ENCODE results near the gene PTPRCAP.

Gene PTPRCAP

GRCh38 chr11:67455054-67455453 is 17.6 kb upstream of the PTPRCAP start, which contains the start of gene CABP4:
Gene CABP4, plus strand, starts transcription at chr11:67455354. Its CDS starts 70 bp downstream, at chr11:67455424.
- no peak within 1 kb of the TSS for H2BK120ac ChIP-seq (ENCODE audit: low read depth, low read length)
- no CpG with 5 or more reads among the region's 3 CpGs for WGBS (ENCODE audit: extremely low coverage, insufficient coverage, low lambda C conversion rate)
- H3K4me2 ChIP-seq (ENCODE audit: low read length) = no peak within 1 kb of the TSS
- H3K79me1 ChIP-seq (ENCODE audit: low read length) = no peaks in the 10 kb centered on the region
- H3K4me3 ChIP-seq (ENCODE audit: low read length) = no peak within 1 kb of the TSS
- H2BK15ac ChIP-seq (replicated peaks; ENCODE audit: low read depth) = no peak within 1 kb of the TSS
- H3K9ac ChIP-seq (ENCODE audit: low read length) = no peak within 1 kb of the TSS
- H4K8ac ChIP-seq (ENCODE audit: low read depth, low read length) = no peak within 1 kb of the TSS
- H3K4ac ChIP-seq (ENCODE audit: low read depth, low read length) = no peak within 1 kb of the TSS
- no peak within 1 kb of the TSS for H2AK5ac ChIP-seq (ENCODE audit: low read length)
- H3K18ac ChIP-seq (ENCODE audit: low read length) = no peak within 1 kb of the TSS
- no peaks in the 10 kb centered on the region for H3K36me3 ChIP-seq (ENCODE audit: control insufficient read depth, insufficient read depth, low read length)
- H4K5ac ChIP-seq (ENCODE audit: low read length) = no peak within 1 kb of the TSS
- no peaks in the 10 kb centered on the region for H3K79me2 ChIP-seq (ENCODE audit: control insufficient read depth, insufficient read depth, low read length)
- H2BK5ac ChIP-seq (ENCODE audit: low read length) = no peak within 1 kb of the TSS
- no peak within 1 kb of the TSS for H3K56ac ChIP-seq (ENCODE audit: low read length)
- H3K4me1 ChIP-seq (ENCODE audit: control insufficient read depth, low read depth, low read length) = no peaks in the 10 kb centered on the region
- no peak within 1 kb of the TSS for H3K23ac ChIP-seq (ENCODE audit: low read length)
- no peak within 1 kb of the TSS for H3K27ac ChIP-seq (ENCODE audit: low read depth, low read length)
- no peak for DNase-seq
- no peaks in the 10 kb centered on the region for H3K27me3 ChIP-seq (ENCODE audit: insufficient read depth, low read length, poor library complexity)

GRCh38 chr11:67453816-67454732 is 16.6 kb upstream of the PTPRCAP start:
- no peak overlapping the region for H3K23ac ChIP-seq (ENCODE audit: low read length)
- H3K4me3 ChIP-seq (ENCODE audit: low read length) = no peak overlapping the region
- no CpG with 5 or more reads among the region's 21 CpGs for WGBS (ENCODE audit: extremely low coverage, insufficient coverage, low lambda C conversion rate)
- no peak overlapping the region for H3K4ac ChIP-seq (ENCODE audit: low read depth, low read length)
- no peak for DNase-seq
- no peak overlapping the region for H3K18ac ChIP-seq (ENCODE audit: low read length)
- no peak overlapping the region for H3K4me2 ChIP-seq (ENCODE audit: low read length)
- no peak overlapping the region for H3K56ac ChIP-seq (ENCODE audit: low read length)
- no peaks in the 10 kb centered on the region for H3K27me3 ChIP-seq (ENCODE audit: insufficient read depth, low read length, poor library complexity)
- no peaks in the 10 kb centered on the region for H3K36me3 ChIP-seq (ENCODE audit: control insufficient read depth, insufficient read depth, low read length)
- H3K9ac ChIP-seq (ENCODE audit: low read length) = no peak overlapping the region
- no peak overlapping the region for H2BK15ac ChIP-seq (replicated peaks; ENCODE audit: low read depth)
- no peaks in the 10 kb centered on the region for H3K79me2 ChIP-seq (ENCODE audit: control insufficient read depth, insufficient read depth, low read length)
- no peak overlapping the region for H2BK5ac ChIP-seq (ENCODE audit: low read length)
- no peaks in the 10 kb centered on the region for H3K79me1 ChIP-seq (ENCODE audit: low read length)
- H3K27ac ChIP-seq (ENCODE audit: low read depth, low read length) = no peak overlapping the region
- H3K4me1 ChIP-seq (ENCODE audit: control insufficient read depth, low read depth, low read length) = no peaks in the 10 kb centered on the region
- H2AK5ac ChIP-seq (ENCODE audit: low read length) = no peak overlapping the region
- no peak overlapping the region for H4K8ac ChIP-seq (ENCODE audit: low read depth, low read length)
- H2BK120ac ChIP-seq (ENCODE audit: low read depth, low read length) = no peak overlapping the region
- H4K5ac ChIP-seq (ENCODE audit: low read length) = no peak overlapping the region

GRCh38 chr11:67452141-67452952 is 14.9 kb upstream of the PTPRCAP start, which contains the start of gene GPR152:
Gene GPR152, minus strand, starts transcription at chr11:67452729. Its CDS starts 5 bp downstream, at chr11:67452724.
- H3K9ac ChIP-seq (ENCODE audit: low read length) = no peak within 1 kb of the TSS
- no CpG with 5 or more reads among the region's 33 CpGs for WGBS (ENCODE audit: extremely low coverage, insufficient coverage, low lambda C conversion rate)

GRCh38 chr11:67451658-67451976 is 14.1 kb upstream of the PTPRCAP start:
- no peaks in the 10 kb centered on the region for H3K79me1 ChIP-seq (ENCODE audit: low read length)
- no peak overlapping the region for H4K8ac ChIP-seq (ENCODE audit: low read depth, low read length)
- H3K4me2 ChIP-seq (ENCODE audit: low read length) = no peak overlapping the region
- no peak overlapping the region for H3K4ac ChIP-seq (ENCODE audit: low read depth, low read length)
- no peak overlapping the region for H3K18ac ChIP-seq (ENCODE audit: low read length)
- no peak overlapping the region for H2AK5ac ChIP-seq (ENCODE audit: low read length)
- no peaks in the 10 kb centered on the region for H3K27me3 ChIP-seq (ENCODE audit: insufficient read depth, low read length, poor library complexity)
- H3K27ac ChIP-seq (ENCODE audit: low read depth, low read length) = no peak overlapping the region
- H3K4me1 ChIP-seq (ENCODE audit: control insufficient read depth, low read depth, low read length) = no peaks in the 10 kb centered on the region
- no peak overlapping the region for H3K9ac ChIP-seq (ENCODE audit: low read length)
- DNase-seq = no peak
- no peak overlapping the region for H4K5ac ChIP-seq (ENCODE audit: low read length)
- H3K23ac ChIP-seq (ENCODE audit: low read length) = no peak overlapping the region
- no peak overlapping the region for H2BK15ac ChIP-seq (replicated peaks; ENCODE audit: low read depth)
- no peaks in the 10 kb centered on the region for H3K79me2 ChIP-seq (ENCODE audit: control insufficient read depth, insufficient read depth, low read length)
- WGBS (ENCODE audit: extremely low coverage, insufficient coverage, low lambda C conversion rate) = no CpG with 5 or more reads among the region's 14 CpGs
- no peaks in the 10 kb centered on the region for H3K36me3 ChIP-seq (ENCODE audit: control insufficient read depth, insufficient read depth, low read length)
- H3K4me3 ChIP-seq (ENCODE audit: low read length) = no peak overlapping the region
- no peak overlapping the region for H2BK120ac ChIP-seq (ENCODE audit: low read depth, low read length)
- H2BK5ac ChIP-seq (ENCODE audit: low read length) = no peak overlapping the region
- H3K56ac ChIP-seq (ENCODE audit: low read length) = no peak overlapping the region

More at GRCh38 chr11:67452141-67452952, 14.9 kb upstream of the PTPRCAP start, which contains the start of gene GPR152:
- no peaks in the 10 kb centered on the region for H3K27me3 ChIP-seq (ENCODE audit: insufficient read depth, low read length, poor library complexity)
- no peak within 1 kb of the TSS for H3K4me3 ChIP-seq (ENCODE audit: low read length)
- H3K56ac ChIP-seq (ENCODE audit: low read length) = no peak within 1 kb of the TSS
- no peaks in the 10 kb centered on the region for H3K79me2 ChIP-seq (ENCODE audit: control insufficient read depth, insufficient read depth, low read length)
- no peaks in the 10 kb centered on the region for H3K36me3 ChIP-seq (ENCODE audit: control insufficient read depth, insufficient read depth, low read length)
- no peak within 1 kb of the TSS for H3K27ac ChIP-seq (ENCODE audit: low read depth, low read length)
- H3K79me1 ChIP-seq (ENCODE audit: low read length) = no peaks in the 10 kb centered on the region
- DNase-seq = no peak
- H3K4me2 ChIP-seq (ENCODE audit: low read length) = no peak within 1 kb of the TSS
- H4K8ac ChIP-seq (ENCODE audit: low read depth, low read length) = no peak within 1 kb of the TSS
- no peak within 1 kb of the TSS for H2BK15ac ChIP-seq (replicated peaks; ENCODE audit: low read depth)
- no peak within 1 kb of the TSS for H3K23ac ChIP-seq (ENCODE audit: low read length)
- H3K18ac ChIP-seq (ENCODE audit: low read length) = no peak within 1 kb of the TSS
- H4K5ac ChIP-seq (ENCODE audit: low read length) = no peak within 1 kb of the TSS
- no peak within 1 kb of the TSS for H2BK5ac ChIP-seq (ENCODE audit: low read length)
- H3K4ac ChIP-seq (ENCODE audit: low read depth, low read length) = no peak within 1 kb of the TSS
- H3K4me1 ChIP-seq (ENCODE audit: control insufficient read depth, low read depth, low read length) = no peaks in the 10 kb centered on the region
- H2AK5ac ChIP-seq (ENCODE audit: low read length) = no peak within 1 kb of the TSS
- H2BK120ac ChIP-seq (ENCODE audit: low read depth, low read length) = no peak within 1 kb of the TSS

GRCh38 chr11:67450796-67451657 is 13.5 kb upstream of the PTPRCAP start:
- DNase-seq = no peak
- no peak overlapping the region for H2BK120ac ChIP-seq (ENCODE audit: low read depth, low read length)
- no peak overlapping the region for H4K5ac ChIP-seq (ENCODE audit: low read length)
- no peaks in the 10 kb centered on the region for H3K27me3 ChIP-seq (ENCODE audit: insufficient read depth, low read length, poor library complexity)
- no CpG with 5 or more reads among the region's 25 CpGs for WGBS (ENCODE audit: extremely low coverage, insufficient coverage, low lambda C conversion rate)
- no peaks in the 10 kb centered on the region for H3K79me2 ChIP-seq (ENCODE audit: control insufficient read depth, insufficient read depth, low read length)
- no peak overlapping the region for H4K8ac ChIP-seq (ENCODE audit: low read depth, low read length)
- H2BK15ac ChIP-seq (replicated peaks; ENCODE audit: low read depth) = no peak overlapping the region
- no peak overlapping the region for H3K4ac ChIP-seq (ENCODE audit: low read depth, low read length)
- H3K4me2 ChIP-seq (ENCODE audit: low read length) = no peak overlapping the region
- H3K27ac ChIP-seq (ENCODE audit: low read depth, low read length) = no peak overlapping the region
- no peak overlapping the region for H3K4me3 ChIP-seq (ENCODE audit: low read length)
- H3K23ac ChIP-seq (ENCODE audit: low read length) = no peak overlapping the region
- no peak overlapping the region for H3K9ac ChIP-seq (ENCODE audit: low read length)
- H3K18ac ChIP-seq (ENCODE audit: low read length) = no peak overlapping the region
- no peak overlapping the region for H3K56ac ChIP-seq (ENCODE audit: low read length)
- no peak overlapping the region for H2BK5ac ChIP-seq (ENCODE audit: low read length)
- H3K79me1 ChIP-seq (ENCODE audit: low read length) = no peaks in the 10 kb centered on the region
- H3K4me1 ChIP-seq (ENCODE audit: control insufficient read depth, low read depth, low read length) = no peaks in the 10 kb centered on the region
- no peaks in the 10 kb centered on the region for H3K36me3 ChIP-seq (ENCODE audit: control insufficient read depth, insufficient read depth, low read length)
- no peak overlapping the region for H2AK5ac ChIP-seq (ENCODE audit: low read length)
